Measurements from ENCODE around the gene ACOX3.
"Not testable (repeated sequence)": the region's sequence is repeated elsewhere in the genome, so short reads cannot be mapped to it uniquely, and the experiment has no call there.

The ACOX3 gene

DNA sequence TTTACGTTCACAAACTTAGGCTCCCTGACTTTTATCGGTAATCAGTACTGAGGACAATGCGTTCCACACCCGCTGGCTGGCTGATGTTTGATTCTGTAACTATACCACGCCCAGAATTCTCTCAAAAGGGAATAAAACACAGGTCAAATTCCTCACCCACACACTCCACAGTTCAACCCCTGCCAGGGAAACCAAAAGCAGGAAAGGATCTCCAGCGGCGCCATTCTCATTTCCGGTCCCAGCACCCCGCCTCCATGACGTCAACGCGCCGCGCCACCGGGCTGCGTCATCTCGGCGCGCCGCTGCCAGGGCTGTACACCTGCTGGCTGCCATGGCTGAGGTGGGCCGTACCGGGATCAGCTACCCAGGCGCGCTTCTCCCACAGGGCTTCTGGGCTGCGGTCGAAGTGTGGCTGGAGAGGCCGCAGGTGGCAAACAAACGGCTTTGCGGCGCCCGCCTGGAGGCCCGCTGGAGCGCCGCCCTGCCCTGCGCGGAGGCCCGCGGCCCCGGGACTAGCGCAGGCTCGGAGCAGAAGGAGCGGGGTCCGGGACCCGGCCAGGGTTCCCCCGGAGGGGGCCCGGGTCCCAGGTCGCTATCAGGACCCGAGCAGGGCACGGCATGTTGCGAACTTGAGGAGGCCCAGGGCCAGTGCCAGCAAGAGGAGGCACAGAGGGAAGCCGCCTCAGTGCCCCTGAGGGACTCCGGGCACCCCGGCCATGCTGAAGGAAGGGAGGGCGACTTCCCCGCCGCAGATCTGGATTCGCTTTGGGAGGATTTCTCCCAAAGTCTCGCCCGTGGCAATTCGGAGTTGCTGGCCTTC lies at the start of gene ACOX3, which contains the start of gene TRMT44:
Gene ACOX3 (minus strand): TSS at position 232 of the 820 bp plus-strand sequence. CDS start 24,202 bp downstream, outside the sequence.
Gene TRMT44 (plus strand): TSS at position 286 of the 820 bp plus-strand sequence. CDS start 46 bp downstream, at position 332.
- DNase-seq (ENCODE audit: low spot score), result peak; percentile 63

- no peak for DNase-seq (ENCODE audit: low spot score)
These were observed 48.4 kb upstream of the ACOX3 start for GRCh38 chr4:8488791-8489369.

DNA sequence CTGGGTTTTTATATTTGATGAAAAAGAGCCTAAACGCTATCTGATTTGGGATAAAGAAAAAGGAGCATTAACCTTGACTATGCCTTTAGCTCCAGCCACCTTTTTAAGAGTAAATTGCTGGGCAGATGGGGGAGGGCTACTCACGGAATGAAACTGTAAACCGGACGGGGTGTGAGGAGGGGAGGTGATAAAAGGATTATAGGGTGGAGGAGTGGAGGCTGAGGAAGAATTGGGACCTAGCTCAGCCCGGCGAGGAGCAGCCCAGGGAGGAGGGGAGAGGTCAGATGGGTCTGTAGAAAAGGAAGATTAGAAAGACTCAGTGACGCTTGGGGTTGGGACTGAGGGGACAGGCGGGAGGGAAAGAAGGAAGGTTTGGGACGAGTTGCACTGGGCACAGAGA lies 46.1 kb upstream of the ACOX3 start:
- DNase-seq (ENCODE audit: low spot score), result not testable (repeated sequence)

GRCh38 chr4:8480221-8480620 lies 39.7 kb upstream of the ACOX3 start:
- DNase-seq (ENCODE audit: low spot score), result no peak

GRCh38 chr4:8478801-8479744 lies 38.5 kb upstream of the ACOX3 start:
- DNase-seq (ENCODE audit: low spot score), result no peak

- no peak for DNase-seq (ENCODE audit: low spot score)
These were observed 37.8 kb upstream of the ACOX3 start for GRCh38 chr4:8478371-8478770.

DNA sequence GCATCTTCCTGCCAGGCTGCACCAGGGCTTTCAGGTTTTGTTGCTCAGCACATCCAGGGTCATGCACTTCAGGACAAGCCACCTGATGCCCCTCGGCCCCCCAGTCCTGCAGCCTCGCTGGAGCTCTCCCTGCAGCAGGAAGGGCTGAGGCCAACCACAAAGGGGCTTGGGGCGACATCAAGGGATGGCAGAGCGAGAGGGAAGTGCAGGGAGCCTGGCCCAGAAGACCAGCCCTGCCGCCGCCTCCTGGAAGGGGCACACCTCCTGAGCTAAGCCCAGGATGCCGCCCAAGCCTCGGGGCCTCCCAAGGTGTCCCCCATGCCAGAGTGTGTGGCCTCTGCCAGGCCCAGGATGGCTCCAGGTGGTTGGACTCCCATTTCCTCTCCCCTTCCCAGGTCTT lies 37.2 kb upstream of the ACOX3 start:
- DNase-seq (ENCODE audit: low spot score), result no peak

DNA sequence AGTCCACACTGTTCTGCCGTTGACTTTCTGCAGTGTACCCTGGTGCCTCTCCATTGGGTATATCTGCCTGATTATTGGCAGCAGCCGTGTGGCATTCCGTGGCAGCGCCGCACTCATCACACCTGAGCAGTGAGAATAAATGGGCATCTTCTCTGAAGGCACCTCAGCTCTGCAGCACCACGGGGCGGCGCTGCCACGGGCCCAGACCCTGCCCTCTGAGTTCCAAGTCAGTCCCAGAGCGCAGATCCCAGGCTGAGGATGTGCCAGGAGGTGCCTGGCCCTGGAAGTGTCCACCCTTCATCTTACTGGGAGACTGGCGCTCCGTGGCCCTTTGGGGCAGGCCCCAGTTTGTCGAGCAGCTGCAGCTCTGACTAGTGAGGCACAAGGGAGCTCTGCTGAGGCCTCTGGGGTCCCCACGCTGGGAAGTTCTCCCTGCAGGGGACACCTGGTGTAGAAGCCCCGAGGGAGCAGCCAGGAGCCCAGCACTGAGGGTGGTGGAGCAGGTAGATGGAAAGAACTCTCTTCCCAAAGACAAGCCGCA lies 36.6 kb upstream of the ACOX3 start:
- DNase-seq (ENCODE audit: low spot score), result no peak

DNA sequence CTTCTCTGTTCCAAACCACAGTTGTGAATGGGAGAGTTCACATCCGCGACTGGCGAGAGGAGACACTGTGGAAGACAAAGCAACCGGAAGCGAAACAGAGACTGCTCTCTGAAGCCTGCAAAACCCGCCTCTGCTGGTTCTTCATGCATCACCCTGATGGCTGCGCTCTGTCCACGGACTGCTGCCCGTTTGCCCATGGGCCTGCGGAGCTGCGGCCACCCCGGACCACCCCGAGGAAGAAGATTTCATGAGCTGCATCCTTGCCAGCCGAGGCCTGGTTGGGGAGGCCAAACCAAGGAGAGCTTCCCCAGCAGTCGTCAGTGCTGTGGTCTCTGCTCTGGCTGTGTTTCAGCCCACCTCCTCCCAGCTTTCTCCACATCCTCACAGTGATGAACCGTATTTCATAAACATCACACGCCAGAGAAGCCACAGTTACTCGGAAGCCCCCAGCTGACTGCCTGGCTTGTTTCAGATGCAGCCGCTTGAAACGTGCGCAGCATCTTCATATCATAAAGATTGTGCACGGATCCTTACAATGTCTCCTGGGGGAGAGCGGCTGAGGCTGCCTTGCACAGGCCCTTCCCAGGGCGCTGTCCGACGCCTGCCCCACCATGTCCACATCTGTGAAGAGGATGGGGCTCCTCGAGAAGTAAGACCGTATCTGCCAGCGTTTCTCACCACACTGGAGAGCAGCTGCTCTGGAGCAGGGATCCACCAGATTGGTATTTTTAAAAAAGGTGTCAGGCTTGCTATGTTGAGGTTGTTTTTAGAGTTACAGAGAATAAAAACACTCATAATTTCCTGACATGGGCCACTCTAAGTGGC lies 35.4 kb upstream of the ACOX3 start:
- DNase-seq (ENCODE audit: low spot score), result no peak

DNA sequence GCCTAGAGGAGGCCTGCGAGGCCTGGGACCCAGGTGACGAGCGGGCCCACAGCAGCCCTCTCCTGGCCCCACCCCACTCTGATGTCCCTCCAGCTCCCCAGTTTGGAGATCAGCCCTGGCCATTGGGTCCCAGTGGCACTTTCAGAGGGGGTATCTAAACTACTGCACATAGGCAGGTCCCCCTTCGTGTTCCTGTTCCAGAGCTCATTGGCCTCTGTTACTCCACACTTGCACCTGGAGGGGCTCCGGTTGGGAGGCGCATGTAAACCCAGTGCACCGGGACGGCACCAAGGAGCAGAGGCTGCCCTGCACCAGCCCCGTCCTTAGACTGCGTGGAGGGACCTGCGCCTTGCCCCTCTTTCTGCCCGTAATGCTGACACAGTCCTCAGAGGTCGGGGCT lies 34.3 kb upstream of the ACOX3 start:
- DNase-seq (ENCODE audit: low spot score), result no peak

- no peak for DNase-seq (ENCODE audit: low spot score)
These were observed 33.5 kb upstream of the ACOX3 start for GRCh38 chr4:8473920-8474590.

- DNase-seq (ENCODE audit: low spot score), result no peak
These were observed 32.8 kb upstream of the ACOX3 start for GRCh38 chr4:8473198-8473919.

DNA sequence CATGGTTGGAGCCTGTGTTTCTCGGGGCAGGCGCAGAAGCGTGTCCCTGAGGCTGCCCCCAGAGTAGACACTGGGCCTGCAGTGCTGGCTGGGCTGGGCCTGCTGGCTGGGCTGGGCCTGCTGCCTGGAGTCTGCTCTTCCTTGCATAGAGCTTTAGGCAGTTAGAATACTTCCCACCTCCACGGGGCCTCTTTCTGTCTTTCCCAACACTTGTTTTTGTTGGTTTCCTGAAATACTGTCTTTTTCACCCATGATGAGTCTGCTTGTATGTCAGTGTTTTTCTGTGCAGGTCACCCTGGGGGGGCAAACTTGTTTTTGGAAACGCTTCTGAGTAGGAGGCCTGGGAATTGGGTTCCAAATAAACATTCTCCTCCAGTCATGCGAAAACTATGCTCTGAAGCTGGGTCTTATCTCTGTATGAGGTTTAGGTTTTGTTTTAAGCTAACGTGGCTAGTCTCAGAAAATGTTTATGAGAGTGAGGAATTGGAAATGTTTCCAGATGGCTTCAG lies 32.2 kb upstream of the ACOX3 start:
- DNase-seq (ENCODE audit: low spot score), result no peak

GRCh38 chr4:8472158-8472688 lies 31.7 kb upstream of the ACOX3 start:
- no peak for DNase-seq (ENCODE audit: low spot score)

GRCh38 chr4:8471211-8471875 lies 30.8 kb upstream of the ACOX3 start:
- DNase-seq (ENCODE audit: low spot score), result no peak

GRCh38 chr4:8470451-8471024 lies 30.0 kb upstream of the ACOX3 start:
- no peak for DNase-seq (ENCODE audit: low spot score)

GRCh38 chr4:8469550-8469949 lies 29.0 kb upstream of the ACOX3 start:
- DNase-seq (ENCODE audit: low spot score), result no peak

GRCh38 chr4:8468746-8469535 lies 28.4 kb upstream of the ACOX3 start:
- DNase-seq (ENCODE audit: low spot score), result peak; percentile 29
